ENCODE measurements around the gene LPGAT1.

DNA sequence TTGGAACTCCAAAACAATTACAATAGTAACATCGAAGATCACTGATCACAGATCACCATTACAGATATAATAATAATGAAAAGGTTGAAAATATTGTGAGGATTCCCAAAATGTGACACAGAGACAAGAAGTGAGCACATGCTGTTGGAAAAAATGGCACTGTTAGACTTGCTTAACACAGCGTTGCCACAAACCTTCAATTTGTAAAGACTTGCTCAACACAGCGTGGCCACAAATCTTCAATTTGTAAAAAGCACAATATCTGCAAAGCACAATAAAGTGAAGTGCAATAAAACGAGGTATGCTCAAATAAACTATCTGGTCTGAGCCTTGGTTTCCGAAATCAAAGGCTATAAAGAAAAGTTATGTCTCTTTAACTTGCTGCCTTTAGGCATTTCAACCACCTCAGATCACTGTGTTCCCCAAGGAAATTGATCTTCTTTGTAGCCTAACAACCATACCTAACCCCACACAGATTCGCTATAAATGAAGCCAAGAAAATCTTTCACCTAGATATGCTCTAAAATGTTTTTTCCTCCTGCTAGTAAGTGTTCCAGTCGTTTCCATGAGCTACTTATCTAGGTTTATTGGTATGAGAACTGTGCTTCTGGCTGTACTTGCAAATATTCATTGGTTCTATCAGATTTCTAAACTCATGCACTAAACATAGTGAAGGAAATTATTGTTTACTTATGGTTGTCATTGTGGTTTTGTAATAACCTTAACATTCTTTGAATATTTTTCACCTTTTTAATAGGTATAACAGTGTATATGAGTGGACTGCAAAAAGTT lies 13.1 kb upstream of the LPGAT1 start:
- TF ChIP-seq POLR2A (IDR thresholded peaks at IDR 0.05), result no peak
- TF ChIP-seq, protein P1, sequence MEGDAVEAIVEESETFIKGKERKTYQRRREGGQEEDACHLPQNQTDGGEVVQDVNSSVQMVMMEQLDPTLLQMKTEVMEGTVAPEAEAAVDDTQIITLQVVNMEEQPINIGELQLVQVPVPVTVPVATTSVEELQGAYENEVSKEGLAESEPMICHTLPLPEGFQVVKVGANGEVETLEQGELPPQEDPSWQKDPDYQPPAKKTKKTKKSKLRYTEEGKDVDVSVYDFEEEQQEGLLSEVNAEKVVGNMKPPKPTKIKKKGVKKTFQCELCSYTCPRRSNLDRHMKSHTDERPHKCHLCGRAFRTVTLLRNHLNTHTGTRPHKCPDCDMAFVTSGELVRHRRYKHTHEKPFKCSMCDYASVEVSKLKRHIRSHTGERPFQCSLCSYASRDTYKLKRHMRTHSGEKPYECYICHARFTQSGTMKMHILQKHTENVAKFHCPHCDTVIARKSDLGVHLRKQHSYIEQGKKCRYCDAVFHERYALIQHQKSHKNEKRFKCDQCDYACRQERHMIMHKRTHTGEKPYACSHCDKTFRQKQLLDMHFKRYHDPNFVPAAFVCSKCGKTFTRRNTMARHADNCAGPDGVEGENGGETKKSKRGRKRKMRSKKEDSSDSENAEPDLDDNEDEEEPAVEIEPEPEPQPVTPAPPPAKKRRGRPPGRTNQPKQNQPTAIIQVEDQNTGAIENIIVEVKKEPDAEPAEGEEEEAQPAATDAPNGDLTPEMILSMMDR (IDR thresholded peaks at IDR 0.05), result no peak
